ENCODE results near the gene PHF8.

The PHF8 gene

DNA sequence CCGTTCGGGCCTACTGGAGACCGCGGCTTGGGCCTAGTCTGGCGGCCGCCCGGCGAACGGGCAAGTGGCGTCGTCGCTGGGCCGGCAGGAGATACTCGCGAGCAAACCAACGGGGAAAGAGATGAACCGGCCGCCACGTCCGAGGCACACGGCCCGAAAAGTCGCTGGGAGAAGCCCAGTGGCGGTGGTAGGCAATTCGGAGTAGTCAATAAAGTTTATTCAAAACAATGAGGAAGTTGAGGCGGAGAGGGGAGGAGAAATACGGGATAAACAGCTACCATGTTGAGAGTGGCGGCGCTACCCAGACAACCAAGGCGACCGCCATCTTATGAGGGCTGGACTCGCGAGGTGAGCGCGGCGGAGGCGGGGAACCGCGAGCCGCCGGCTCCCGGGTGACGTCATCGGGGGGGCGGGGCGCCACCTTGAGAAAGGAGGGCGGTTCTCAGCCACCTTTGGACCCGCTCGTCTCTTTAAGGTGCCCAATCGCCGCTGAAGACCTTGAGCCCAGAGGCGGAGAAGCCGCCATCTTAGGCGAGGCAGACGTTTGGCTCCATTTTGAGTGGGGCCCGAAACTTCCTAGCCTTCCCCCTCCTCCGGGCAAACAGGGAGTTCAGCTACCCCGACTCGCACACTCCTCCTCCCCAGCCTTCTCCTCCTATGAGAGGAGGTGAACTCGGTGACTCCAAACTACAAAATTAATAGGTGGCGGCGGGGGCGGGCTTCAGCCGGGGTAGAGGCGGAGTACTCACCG lies at the start of gene PHF8:
PHF8 (minus strand) TSS at position 348 of the 751 bp plus-strand sequence. CDS start 1,745 bp downstream, outside the sequence.
- in situ Hi-C loops (cut with MboI; ENCODE audit: low sequenced_read_pairs): no loop called here

GRCh38 chrX:54093571-54093970 lies 49.3 kb upstream of the PHF8 start:
- in situ Hi-C loops (cut with MboI; ENCODE audit: low sequenced_read_pairs): no loop called here

DNA sequence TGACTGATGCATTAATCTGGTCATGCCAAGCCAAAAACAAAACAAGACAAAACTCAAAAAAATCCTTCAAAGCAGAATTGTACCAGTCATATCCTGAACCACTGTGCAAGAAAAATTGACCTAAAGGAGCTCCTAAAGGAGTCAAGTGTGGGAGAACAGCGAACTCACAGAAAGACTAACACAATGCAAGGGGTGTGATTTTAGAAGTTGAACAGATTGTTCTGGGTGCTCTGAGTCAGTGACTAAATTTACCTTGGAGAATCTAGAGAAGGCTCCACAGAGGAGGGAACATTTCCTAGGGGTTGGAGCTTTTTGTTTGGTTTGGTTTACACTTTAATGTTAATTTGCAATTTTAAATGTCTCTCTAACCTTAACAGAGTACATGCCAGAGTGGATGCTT lies 48.9 kb upstream of the PHF8 start:
- in situ Hi-C loops (cut with MboI; ENCODE audit: low sequenced_read_pairs): no loop called here

GRCh38 chrX:54090880-54091279 lies 46.6 kb upstream of the PHF8 start:
- in situ Hi-C loops (cut with MboI; ENCODE audit: low sequenced_read_pairs): no loop called here

GRCh38 chrX:54089191-54089590 lies 44.9 kb upstream of the PHF8 start:
- in situ Hi-C loops (cut with MboI; ENCODE audit: low sequenced_read_pairs): no loop called here

GRCh38 chrX:54087661-54088060 lies 43.4 kb upstream of the PHF8 start:
- in situ Hi-C loops (cut with MboI; ENCODE audit: low sequenced_read_pairs): no loop called here

DNA sequence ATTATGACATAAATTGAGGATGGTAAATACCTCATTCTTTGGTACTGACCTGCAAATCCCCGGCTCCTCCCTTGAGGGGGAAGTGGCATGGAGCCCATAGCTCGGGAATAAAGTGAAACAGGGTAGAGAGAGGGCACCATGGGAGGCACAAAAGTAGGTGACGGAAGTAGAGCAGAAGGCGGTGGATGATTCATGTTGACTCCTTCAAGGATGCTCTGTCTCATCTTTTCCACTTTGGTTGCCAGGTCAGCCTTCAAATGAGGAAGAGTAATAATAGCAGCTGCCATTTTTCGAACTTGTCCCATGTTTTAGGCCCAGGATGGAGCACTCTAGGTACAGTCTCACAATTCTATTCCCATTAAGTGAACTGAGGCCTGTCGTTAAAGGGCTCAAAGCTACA lies 41.4 kb upstream of the PHF8 start:
- in situ Hi-C loops (cut with MboI; ENCODE audit: low sequenced_read_pairs): no loop called here

- in situ Hi-C loops (cut with MboI; ENCODE audit: low sequenced_read_pairs): no loop called here
Measured at GRCh38 chrX:54076903-54077302, 32.6 kb upstream of the PHF8 start.

GRCh38 chrX:54074826-54075225 lies 30.6 kb upstream of the PHF8 start:
- in situ Hi-C loops (cut with MboI; ENCODE audit: low sequenced_read_pairs): no loop called here

DNA sequence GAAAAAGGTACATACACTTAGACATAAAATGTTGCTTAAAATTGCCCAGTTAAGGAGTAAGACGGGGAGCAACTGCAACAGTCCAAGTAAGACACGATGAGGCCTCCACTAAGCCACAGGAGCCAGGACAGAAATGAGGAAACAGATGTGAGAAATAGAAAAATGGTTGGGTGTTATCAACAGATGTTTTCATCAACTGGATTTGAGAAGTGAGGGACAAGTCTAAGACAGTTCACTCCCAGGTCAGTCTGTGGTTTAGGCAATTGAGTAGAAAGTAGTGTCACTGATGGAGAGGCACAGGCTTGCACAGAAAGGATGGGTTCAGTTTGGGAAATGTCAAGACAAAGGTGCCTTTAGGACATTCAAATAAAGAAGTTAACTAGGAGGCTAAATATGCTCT lies 23.5 kb upstream of the PHF8 start:
- in situ Hi-C loops (cut with MboI; ENCODE audit: low sequenced_read_pairs): no loop called here

- in situ Hi-C loops (cut with MboI; ENCODE audit: low sequenced_read_pairs): no loop called here
Measured at GRCh38 chrX:54066841-54067240, 22.6 kb upstream of the PHF8 start.

DNA sequence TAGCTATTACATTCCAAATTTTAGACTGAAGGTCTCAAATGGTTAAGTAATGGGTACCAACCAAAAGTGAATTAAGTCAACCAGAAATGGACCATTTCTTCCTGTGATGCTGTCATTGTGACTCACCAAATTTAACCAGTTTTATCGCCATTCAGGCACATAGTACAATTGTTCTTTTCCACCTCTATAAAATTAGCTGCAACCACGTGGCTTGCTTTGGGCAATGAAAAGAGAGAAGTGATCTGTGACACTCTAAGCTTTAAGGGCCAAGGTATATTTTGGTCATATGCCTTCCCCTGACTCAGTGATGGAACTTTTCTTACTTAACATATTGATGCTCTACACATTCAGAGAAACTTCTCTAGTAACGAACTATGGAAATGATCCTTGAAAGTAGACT lies 20.3 kb upstream of the PHF8 start:
- in situ Hi-C loops (cut with MboI; ENCODE audit: low sequenced_read_pairs): no loop called here

DNA sequence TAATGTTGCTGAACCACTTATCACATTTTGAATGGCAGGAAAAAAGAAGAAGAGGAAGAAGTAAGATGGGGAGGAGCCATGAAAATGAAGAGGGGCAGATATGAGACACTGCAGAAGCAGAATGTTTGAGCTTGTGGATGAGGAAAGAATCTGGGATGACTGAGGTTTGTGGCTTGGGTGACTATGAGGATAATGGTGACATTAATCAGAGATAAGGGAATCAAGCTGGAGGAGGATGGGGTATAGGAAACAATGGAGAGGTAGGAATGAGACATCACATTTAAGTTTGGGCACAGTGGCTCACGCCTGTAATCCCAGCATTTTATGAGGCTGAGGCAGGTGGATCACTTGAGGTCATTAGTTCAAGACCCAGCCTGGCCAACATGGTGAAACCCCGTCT lies 19.1 kb upstream of the PHF8 start:
- in situ Hi-C loops (cut with MboI; ENCODE audit: low sequenced_read_pairs): no loop called here

DNA sequence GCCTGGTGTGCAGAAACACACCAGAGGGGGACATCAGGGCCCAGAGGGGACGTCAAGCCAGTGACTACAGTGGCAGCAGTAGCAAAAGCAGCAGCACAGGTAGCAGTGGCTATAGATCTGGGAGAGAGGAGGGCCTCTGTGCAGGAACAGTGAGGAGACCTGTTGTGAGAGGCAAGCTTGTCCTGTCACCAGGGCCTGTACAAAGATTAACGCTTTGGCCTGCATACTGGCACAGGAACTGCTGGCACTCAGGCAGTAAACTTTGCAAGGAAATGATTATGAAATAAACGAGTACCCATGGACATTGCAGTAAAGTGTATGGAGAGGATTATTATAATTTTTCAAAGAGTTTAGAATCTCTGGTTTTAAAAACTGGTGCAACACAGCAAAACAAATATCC lies 5.5 kb upstream of the PHF8 start:
- in situ Hi-C loops (cut with MboI; ENCODE audit: low sequenced_read_pairs): no loop called here

GRCh38 chrX:54048412-54048811 lies 4.1 kb upstream of the PHF8 start:
- in situ Hi-C loops (cut with MboI; ENCODE audit: low sequenced_read_pairs): no loop called here

GRCh38 chrX:54045563-54046228 lies 1.4 kb upstream of the PHF8 start:
- in situ Hi-C loops (cut with MboI; ENCODE audit: low sequenced_read_pairs): no loop called here

DNA sequence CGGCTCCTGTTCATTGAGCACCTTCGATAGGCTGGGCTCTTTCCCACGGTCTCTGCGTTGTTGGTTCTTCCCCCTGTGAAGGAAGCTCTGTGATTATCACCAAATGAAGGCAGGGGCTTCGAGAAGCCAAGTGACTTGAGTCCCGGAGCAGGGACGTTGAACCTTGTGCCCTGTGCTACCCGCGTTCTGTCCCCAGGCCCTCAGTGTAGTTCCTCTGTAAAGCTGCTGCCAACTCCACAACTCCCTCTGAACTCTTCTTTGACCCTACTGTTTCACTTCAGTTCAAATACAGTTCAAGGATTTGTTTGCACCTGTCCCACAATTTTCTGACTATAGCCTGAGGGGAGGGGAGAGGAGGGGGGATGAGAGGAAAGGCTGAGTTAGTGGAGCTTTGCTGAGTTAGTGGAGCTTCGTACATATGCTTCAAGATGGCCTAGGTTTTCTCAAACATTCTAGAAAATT lies 635 bp upstream of the PHF8 start:
- in situ Hi-C loops (cut with MboI; ENCODE audit: low sequenced_read_pairs): no loop called here

- in situ Hi-C loops (cut with MboI; ENCODE audit: low sequenced_read_pairs): no loop called here
Measured at GRCh38 chrX:54043541-54044125, 640 bp downstream of the PHF8 start.

DNA sequence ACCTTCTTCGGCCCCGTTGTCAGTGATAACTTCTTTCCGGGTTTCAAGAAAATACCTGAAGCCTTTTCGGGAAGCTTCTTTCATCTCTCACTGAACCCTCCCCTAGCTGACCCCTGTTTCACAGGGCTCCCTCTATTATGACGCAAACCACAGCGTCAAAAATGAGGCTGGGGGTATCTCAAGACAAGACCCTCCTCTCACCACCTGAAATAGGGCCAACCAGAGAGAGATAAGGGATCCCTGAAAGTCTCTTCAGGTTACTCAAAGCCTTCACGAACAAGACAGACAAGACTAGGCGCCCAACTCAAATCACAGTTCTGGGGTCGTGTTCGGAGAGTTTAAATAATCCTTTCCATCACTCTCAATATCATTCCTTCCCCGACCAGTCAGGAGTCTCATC lies 1.2 kb downstream of the PHF8 start:
- in situ Hi-C loops (cut with MboI; ENCODE audit: low sequenced_read_pairs): no loop called here

DNA sequence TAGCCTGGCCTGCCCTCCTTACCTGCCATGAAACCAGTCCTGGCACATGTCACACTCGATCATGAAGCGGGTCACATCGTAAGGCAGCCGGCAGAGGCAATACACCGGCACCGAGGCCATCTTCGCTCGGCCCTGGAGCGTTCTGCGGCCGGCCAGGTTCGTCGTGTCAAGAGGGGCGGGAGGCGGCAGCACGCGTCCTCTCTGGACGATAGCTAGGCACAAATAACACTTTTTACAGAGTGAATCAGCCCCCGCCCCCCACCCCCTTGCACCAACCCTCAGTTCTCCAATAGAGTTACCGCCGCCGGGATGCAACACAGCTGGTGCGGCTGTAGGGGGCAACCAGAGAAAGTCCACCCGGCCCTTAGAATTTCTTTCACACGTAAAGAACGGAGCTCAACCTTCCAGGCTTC lies 1.7 kb downstream of the PHF8 start:
- in situ Hi-C loops (cut with MboI; ENCODE audit: low sequenced_read_pairs): no loop called here

DNA sequence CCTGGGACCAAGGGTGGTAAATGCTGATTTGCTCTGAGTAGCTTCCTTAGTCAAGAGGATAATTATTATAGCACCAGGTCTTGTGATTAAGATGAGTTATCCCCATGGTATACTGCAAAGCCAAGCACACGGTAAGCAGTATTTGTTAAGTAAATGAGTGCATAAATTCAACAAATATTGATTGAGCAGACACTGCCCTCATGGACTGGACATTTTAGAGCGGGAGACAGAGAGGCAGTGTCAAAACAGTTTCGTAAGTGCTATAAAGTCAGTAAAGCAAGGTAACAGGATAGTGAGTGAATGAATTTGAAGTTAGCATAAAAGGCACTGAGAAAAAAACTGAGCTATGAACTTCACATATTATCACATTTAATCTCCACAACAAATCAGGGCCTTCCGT lies 13.9 kb downstream of the PHF8 start:
- in situ Hi-C loops (cut with MboI; ENCODE audit: low sequenced_read_pairs): no loop called here

DNA sequence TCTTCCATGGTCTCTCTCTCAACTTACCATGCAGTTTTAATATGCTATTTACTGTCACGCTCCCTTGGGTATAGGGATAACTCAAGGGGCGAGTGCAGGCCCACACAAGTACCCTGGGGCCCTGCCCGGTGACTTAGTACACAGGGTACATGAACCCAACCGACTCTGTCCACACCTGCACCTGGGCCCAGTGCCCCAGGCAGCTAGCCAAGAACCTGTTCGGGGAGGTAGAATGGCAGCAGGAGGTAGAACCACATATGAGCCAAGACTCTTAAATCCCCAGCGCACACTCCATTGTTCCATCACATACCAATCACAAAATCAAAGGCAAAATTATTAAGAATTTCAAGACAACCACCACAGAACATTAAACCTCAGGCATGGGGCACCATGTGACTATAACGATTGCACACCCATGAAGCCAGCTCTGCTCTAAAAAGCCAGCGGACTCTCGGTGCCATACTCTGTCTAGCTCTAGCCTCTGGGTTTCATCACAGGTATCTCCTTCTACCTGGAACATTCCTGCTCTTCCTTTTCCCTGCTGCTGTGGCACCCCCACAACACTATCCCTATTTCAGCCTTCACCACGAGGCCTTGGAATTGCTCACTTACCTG lies 14.6 kb downstream of the PHF8 start:
- in situ Hi-C loops (cut with MboI; ENCODE audit: low sequenced_read_pairs): no loop called here

Data from HL-60/S4 treated with retinoic acid at 250 ng/mL for 4 days and 3 days (cell line).